Endothelial cell of umbilical vein (primary cell): ENCODE results near the gene PTPRCAP. TPM values are rescaled to one million over a fixed set of nuclear protein-coding genes. Genes with fewer than 3 reads are reported as not detected.

Experiments used
- BruUV-seq: library from RNA; stranded (reverse); fragments of 400-500 nt; replicated peaks from 2 replicates; lab custom pipeline; 2021; lab: Mats Ljungman, UMichigan
- CTCF ChIA-PET: fragments of 300-600, 350-600 bp; sonication (Branson Sonifier 250); formaldehyde crosslinking; loops from one replicate; lab custom pipeline; 2021; ENCODE audit warnings: antibody characterized with exemption, inconsistent platforms; lab: Charles Lee
- POLR2A ChIA-PET: fragments of 300-600, 350-600 bp; sonication (Branson Sonifier 250); formaldehyde crosslinking; loops from one replicate; lab custom pipeline; 2021; ENCODE audit warnings: antibody characterized with exemption, inconsistent platforms; lab: Charles Lee
- DNase-seq: peaks from one replicate; pipeline ENCODE4 v3.0.0-alpha.2; 2011; ENCODE audit warnings: low read depth, low spot score
- FAIRE-seq: peaks from 2 replicates; lab custom pipeline; 2011; peaks lifted over from hg19 to GRCh38; lab: Jason Lieb, UNC
- H2AFZ ChIP-seq: 2 replicates; pipeline ENCODE4 v1.6.0; 2012; ENCODE audit warnings: low read depth, low read length, control low read depth, inconsistent platforms
- H3K27ac ChIP-seq: 2 replicates; pipeline ENCODE4 v1.5.1; 2011; ENCODE audit warnings: low read depth, mild to moderate bottlenecking, control low read depth, low read length, moderate library complexity; ENCODE audit not compliant: insufficient read depth
- H3K27me3 ChIP-seq, 2 experiments: 2 replicates each; pipeline versions ENCODE4 v1.6.0 to v1.6.1; 2011; ENCODE audit warnings: low read length in 2 of 2, mixed read lengths in 1 of 2; ENCODE audit not compliant: control insufficient read depth in 2 of 2, insufficient read depth in 2 of 2
- H3K36me3 ChIP-seq, 2 experiments: 2 replicates in 1 of 2; 3 replicates in 1 of 2; pipeline ENCODE4 v1.5.1; 2011; ENCODE audit warnings: low read length in 2 of 2, mild to moderate bottlenecking in 1 of 2, moderate library complexity in 1 of 2; ENCODE audit not compliant: control insufficient read depth in 2 of 2, insufficient read depth in 2 of 2; ENCODE audit errors: extremely low read depth in 1 of 2
- H3K4me1 ChIP-seq: 3 replicates; pipeline ENCODE4 v1.5.1; 2011; ENCODE audit warnings: mild to moderate bottlenecking, low read length; ENCODE audit not compliant: control insufficient read depth, insufficient read depth; ENCODE audit errors: extremely low read depth
- H3K4me2 ChIP-seq: 2 replicates; pipeline ENCODE4 v1.6.1; 2011; ENCODE audit warnings: low read length, control low read depth, mixed read lengths; ENCODE audit not compliant: insufficient read depth
- H3K4me3 ChIP-seq, 3 experiments: fragments of 200-600 bp in 1 of 3; sonication (generic), shearing (Covaris generic) in 1 of 3; replicated peaks in 1 of 3; 2 replicates each; pipeline ENCODE4 v1.5.1; 2011 to 2016; ENCODE audit warnings: control low read depth in 3 of 3, low read length in 3 of 3, mild to moderate bottlenecking in 2 of 3, inconsistent platforms in 1 of 3, low read depth in 1 of 3, moderate library complexity in 1 of 3; ENCODE audit not compliant: insufficient read depth in 1 of 3
- H3K79me2 ChIP-seq: 2 replicates; pipeline ENCODE4 v1.6.0; 2012; ENCODE audit warnings: low read length, inconsistent platforms; ENCODE audit not compliant: control insufficient read depth, insufficient read depth
- H3K9ac ChIP-seq: replicated peaks from 2 replicates; pipeline ENCODE3; 2011; ENCODE audit warnings: low read length, control low read depth; ENCODE audit not compliant: insufficient read depth; ENCODE audit errors: extremely low read depth
- H3K9me1 ChIP-seq: replicated peaks from 3 replicates; pipeline ENCODE4 v1.6.0; 2011; ENCODE audit warnings: mild to moderate bottlenecking, low read length; ENCODE audit not compliant: control insufficient read depth, insufficient read depth; ENCODE audit errors: extremely low read depth
- H3K9me3 ChIP-seq: replicated peaks from 2 replicates; pipeline ENCODE4 v1.5.1; 2012; ENCODE audit warnings: low read length, inconsistent platforms; ENCODE audit not compliant: control insufficient read depth, insufficient read depth
- H4K20me1 ChIP-seq: replicated peaks from 2 replicates; pipeline ENCODE3; 2011; ENCODE audit warnings: mild to moderate bottlenecking, low read length; ENCODE audit not compliant: control insufficient read depth, insufficient read depth; ENCODE audit errors: extremely low read depth
- CTCF ChIP-seq, 2 donors: IDR thresholded peaks; 1 replicate in 1 of 2; 2 replicates in 1 of 2; pipeline ENCODE4 v1.5.1; 2011; ENCODE audit warnings: low read length in 2 of 2, mild to moderate bottlenecking in 2 of 2, moderate library complexity in 2 of 2, control low read depth in 1 of 2, inconsistent platforms in 1 of 2, low read depth in 1 of 2; ENCODE audit not compliant: insufficient read depth in 1 of 2; ENCODE audit errors: extremely low read depth in 1 of 2
- EZH2 ChIP-seq: IDR thresholded peaks from 2 replicates; pipeline ENCODE4 v1.6.1; 2012; ENCODE audit warnings: borderline replicate concordance, low read depth, mild to moderate bottlenecking, moderate library complexity, low read length, inconsistent platforms; ENCODE audit not compliant: severe bottlenecking
- FOS ChIP-seq: IDR thresholded peaks from 2 replicates; pipeline ENCODE4 v1.6.1; 2011; ENCODE audit warnings: mild to moderate bottlenecking, low read length, moderate library complexity, borderline replicate concordance; ENCODE audit not compliant: insufficient read depth
- GATA2 ChIP-seq: IDR thresholded peaks from 2 replicates; pipeline ENCODE4 v1.7.0; 2011; ENCODE audit warnings: low read depth, mild to moderate bottlenecking, moderate library complexity, mixed read lengths, low read length; ENCODE audit not compliant: insufficient read length, insufficient read depth
- JUN ChIP-seq: IDR thresholded peaks from 2 replicates; pipeline ENCODE4 v1.6.1; 2011; ENCODE audit warnings: borderline replicate concordance, low read depth; ENCODE audit not compliant: insufficient read length, insufficient read depth
- MAX ChIP-seq: IDR thresholded peaks from 2 replicates; pipeline ENCODE4 v1.6.1; 2011; ENCODE audit not compliant: insufficient read depth, insufficient read length
- MYC ChIP-seq: IDR thresholded peaks from one replicate; pipeline ENCODE4 v1.6.1; 2011; ENCODE audit warnings: mild to moderate bottlenecking, low read depth, low read length
- POLR2A ChIP-seq: IDR thresholded peaks from 2 replicates; pipeline ENCODE4 v1.6.1; 2012; ENCODE audit warnings: low read depth, mild to moderate bottlenecking, control low read depth, low read length
- POLR2AphosphoS5 ChIP-seq: IDR thresholded peaks from 2 replicates; pipeline ENCODE4 v1.6.1; 2012; ENCODE audit warnings: low read depth, mild to moderate bottlenecking, control low read depth, low read length, moderate library complexity; ENCODE audit not compliant: insufficient read depth
- dilution Hi-C: fragments of 300-500 bp; cut with MboI; formaldehyde crosslinking; loops from one replicate; pipeline ENCODE4 v1.15.0; 2019; ENCODE audit warnings: low sequenced_read_pairs; ENCODE audit not compliant: extremely low pct_ligation_motif_present
- intact Hi-C: fragments of 100-400 bp; cut with micrococcal nuclease; formaldehyde crosslinking; loops from one replicate; pipeline ENCODE4 v1.10.0; 2022
- polyA plus RNA-seq, 4 experiments: library from polyadenylated mRNA; depleted of rRNA in 3 of 4; stranded (reverse) in 3 of 4; unstranded in 1 of 4; fragments of >200 nt; gene quantifications; 2 replicates each; pipeline versions ENCODE4 v1.2.1 to v1.2.3, GENCODE V29; 2011 to 2012; ENCODE audit warnings: missing spikeins in 1 of 4
- total RNA-seq: library from RNA; stranded (reverse); gene quantifications from 2 replicates; pipeline ENCODE4 v1.2.3, GENCODE V29; 2021

The PTPRCAP gene
- total and polyA plus RNA-seq, 2 donors (not counting 3 experiments of a cell fraction or from before 2014, with no cell fraction given), result 3.6 TPM; not detected in 1

GRCh38 chr11:67458266-67458665 is 20.8 kb upstream of the PTPRCAP start:
- dilution Hi-C loops (no loop called here), intact Hi-C loops (no loop called here)
- BruUV-seq, result no TSS peak
- Histone ChIP-seq H3K4me3 (no peak overlapping the region), H3K79me2 (no peaks in the 10 kb centered on the region), H3K4me2 (no peak overlapping the region), H4K20me1 (no peaks in the 10 kb centered on the region), H3K27ac (no peak overlapping the region), H3K27me3 (no peaks in the 10 kb centered on the region), H3K9me1 (no peaks in the 10 kb centered on the region), H3K9ac (no peak overlapping the region), H3K9me3 (no peaks in the 10 kb centered on the region), H3K36me3 (no peaks in the 10 kb centered on the region), H3K4me1 (no peaks in the 10 kb centered on the region), H2AFZ (no peak overlapping the region)
- ChIA-PET CTCF (no interaction called here), POLR2A (interaction anchor here (0.7 kb wide), 1 partner anchor 17 kb away, joined by 3 read pairs; no protein-coding TSS in a partner anchor)
- no peak for DNase-seq
- no peak for TF ChIP-seq EZH2
- TF ChIP-seq JUN, result no peak
- TF ChIP-seq FOS, result no peak
- TF ChIP-seq POLR2AphosphoS5, result no peak
- TF ChIP-seq MAX, result no peak
- no peak for TF ChIP-seq CTCF (IDR thresholded peaks at IDR 0.05; ENCODE audit: extremely low read depth in 1 of 2, insufficient read depth in 1 of 2, low read depth in 1 of 2, low read length in 2 of 2)
- no peak for TF ChIP-seq GATA2
- no peak for TF ChIP-seq POLR2A
- TF ChIP-seq MYC, result no peak
- FAIRE-seq, result no peak
